Breast epithelium (tissue), 4 donors: ENCODE data around the gene DUSP7. TPM values are rescaled to one million over a fixed set of nuclear protein-coding genes. Genes with fewer than 3 reads are reported as not detected.

ENCODE experiments used
- DNase-seq, 2 donors: peaks; one replicate each; pipeline ENCODE4 v3.0.0-alpha.2; 2019; ENCODE audit warnings: low spot score in 2 of 2
- H3K27ac ChIP-seq, 2 donors: fragments of 200-600 bp; sonication (generic) in 1 of 2; one replicate each; pipeline ENCODE4 v1.5.1; 2016 to 2019; ENCODE audit warnings: mild to moderate bottlenecking in 1 of 2
- H3K27me3 ChIP-seq, 2 donors: fragments of 200-600 bp; sonication (generic) in 1 of 2; one replicate each; pipeline versions ENCODE4 v1.5.1 to v1.6.0; 2017 to 2019; ENCODE audit warnings: control low read depth in 1 of 2, mild to moderate bottlenecking in 1 of 2
- H3K36me3 ChIP-seq: fragments of 200-600 bp; one replicate; pipeline ENCODE4 v1.5.1; 2019
- H3K4me1 ChIP-seq, 2 donors: fragments of 200-600 bp; sonication (generic); one replicate each; pipeline ENCODE4 v1.5.1; 2016 to 2019; ENCODE audit warnings: control low read depth in 1 of 2
- H3K4me3 ChIP-seq, 3 donors: fragments of 200-600 bp; sonication (generic); 1 replicate in 2 of 3; 2 replicates in 1 of 3; pipeline ENCODE4 v1.5.1; 2016 to 2019; ENCODE audit warnings: mild to moderate bottlenecking in 3 of 3, moderate library complexity in 2 of 3
- H3K9me3 ChIP-seq, 2 donors: fragments of 200-600 bp; sonication (generic) in 1 of 2; one replicate each; pipeline ENCODE4 v1.5.1; 2016 to 2019; ENCODE audit warnings: control low read depth in 1 of 2
- CTCF ChIP-seq, 3 donors: fragments of 450-650 bp; IDR thresholded peaks; one replicate each; pipeline ENCODE4 v1.5.1; 2016 to 2017; ENCODE audit warnings: antibody characterized with exemption in 3 of 3, mild to moderate bottlenecking in 3 of 3, moderate library complexity in 3 of 3
- POLR2A ChIP-seq: fragments of 450-650 bp; IDR thresholded peaks from one replicate; pipeline ENCODE4 v1.6.1; 2016; ENCODE audit warnings: antibody characterized with exemption, mild to moderate bottlenecking, moderate library complexity
- POLR2AphosphoS5 ChIP-seq, 3 donors: sonication (generic); formaldehyde crosslinking; IDR thresholded peaks; one replicate each; pipeline ENCODE4 v1.6.1; 2017; ENCODE audit warnings: antibody characterized with exemption in 3 of 3
- intact Hi-C: fragments of 100-400 bp; cut with DNase I; formaldehyde crosslinking; loops from one replicate; pipeline ENCODE4 v1.15.1; 2023; ENCODE audit warnings: low total_unique reads
- total RNA-seq, 3 donors: library from RNA; depleted of rRNA; stranded (reverse); fragments of >200 nt; gene quantifications; one replicate each; pipeline ENCODE4 v1.1.0, GENCODE V29; 2016

DUSP7 gene
- total RNA-seq, 3 donors from 2014 or later, result 7.0 to 11.1 (median 8.6) TPM

- Histone ChIP-seq H3K27me3 (no peaks in the 10 kb centered on the region), H3K36me3 (no peaks in the 10 kb centered on the region), H3K4me1 (peaks cover 7 to 12% of the 10 kb centered on the region in 2 donors), H3K9me3 (no peaks in the 10 kb centered on the region), H3K27ac (no peak overlapping the region), H3K4me3 (no peak overlapping the region)
- intact Hi-C loops, result loop anchor here (10.0 kb wide), 1 partner anchor 48 kb away; the partner anchor contains the start of gene DUSP7
- TF ChIP-seq POLR2AphosphoS5 (IDR thresholded peaks at IDR 0.05), result no peak
- TF ChIP-seq POLR2A, result no peak
- TF ChIP-seq CTCF (IDR thresholded peaks at IDR 0.05), result no peak
- DNase-seq, result no peak
Measured at GRCh38 chr3:52006820-52007133, 49.6 kb downstream of the DUSP7 start.

DNA sequence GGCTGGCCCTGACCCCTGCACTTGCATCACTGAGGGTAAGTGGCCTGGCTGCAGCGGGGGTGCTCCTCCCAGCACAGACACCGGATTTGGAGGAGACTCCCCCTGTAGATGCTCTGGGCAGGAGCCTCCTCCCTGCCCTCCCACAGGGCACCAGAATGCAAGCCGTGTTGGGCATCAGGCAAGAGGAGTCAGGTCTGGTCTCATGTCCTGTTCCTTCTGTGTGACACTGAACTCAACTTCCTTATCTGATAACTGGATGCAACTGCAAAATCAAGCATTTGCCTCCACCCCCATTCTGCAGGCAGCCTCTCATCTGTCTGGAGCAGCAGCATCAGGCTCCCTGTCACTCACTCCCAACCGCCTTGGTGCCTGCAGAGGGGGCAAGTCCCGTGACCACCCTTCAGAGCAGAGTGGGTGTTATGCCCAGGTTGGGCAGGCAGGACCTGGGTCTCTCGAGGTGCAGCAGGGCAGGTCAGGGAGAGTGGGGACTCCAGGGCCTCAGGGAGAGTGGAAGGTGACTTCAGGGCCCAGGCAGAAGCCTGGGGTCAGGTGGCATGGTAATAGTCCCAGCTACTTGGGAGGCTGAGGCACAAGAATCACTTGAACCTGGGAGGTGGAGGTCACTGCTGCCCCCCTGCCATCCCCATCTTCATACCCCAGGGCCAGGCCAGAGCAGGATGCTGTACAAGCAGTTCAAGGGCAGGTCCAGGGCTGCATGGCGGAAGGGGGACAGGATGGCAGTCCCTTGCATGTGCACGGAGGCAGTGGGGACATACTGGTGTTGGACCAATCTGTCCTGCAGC lies 50.2 kb downstream of the DUSP7 start:
- Histone ChIP-seq H3K4me3 (peak overlapping the region in 1 of 3 donors; percentile 54), H3K9me3 (no peaks in the 10 kb centered on the region), H3K27me3 (no peaks in the 10 kb centered on the region), H3K4me1 (peaks cover 7 to 12% of the 10 kb centered on the region in 2 donors), H3K27ac (peak overlapping the region; percentile 55 to 70), H3K36me3 (no peaks in the 10 kb centered on the region)
- intact Hi-C loops, result loop anchor here (10.0 kb wide), 1 partner anchor 49 kb away; the partner anchor contains the start of gene DUSP7
- TF ChIP-seq POLR2A, result no peak
- no peak for TF ChIP-seq POLR2AphosphoS5 (IDR thresholded peaks at IDR 0.05)
- no peak for TF ChIP-seq CTCF (IDR thresholded peaks at IDR 0.05)
- no peak for DNase-seq

DNA sequence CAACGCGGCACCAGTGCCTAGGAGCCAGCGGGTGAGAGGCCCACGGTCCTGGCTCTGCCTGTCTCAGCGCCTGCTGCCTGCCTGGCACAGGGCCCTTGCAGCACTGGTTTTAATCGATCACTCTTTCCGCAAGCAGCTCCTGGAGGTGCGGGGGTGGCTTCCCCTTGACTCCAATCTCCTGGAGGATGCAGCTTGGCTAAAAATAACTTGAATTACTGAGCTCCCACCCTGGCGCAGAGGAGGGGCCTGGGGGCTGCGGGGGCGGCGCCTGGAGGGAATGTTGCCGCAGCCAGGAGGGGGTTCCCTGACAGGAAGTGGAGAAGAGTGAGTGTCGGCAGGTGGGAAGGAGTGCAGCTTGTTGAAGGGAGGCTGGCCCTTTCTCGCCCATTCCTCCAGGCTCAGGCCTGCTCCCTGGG lies 50.8 kb downstream of the DUSP7 start:
- no peaks in the 10 kb centered on the region for H3K27me3 ChIP-seq
- TF ChIP-seq CTCF (IDR thresholded peaks at IDR 0.05), result no peak
- TF ChIP-seq POLR2AphosphoS5 (IDR thresholded peaks at IDR 0.05), result no peak
- no peak for TF ChIP-seq POLR2A
- H3K9me3 ChIP-seq, result no peaks in the 10 kb centered on the region
- H3K27ac ChIP-seq, result peak overlapping the region; percentile 55 to 70
- peak in 1 of 2 donors; percentile 43 for DNase-seq
- peak overlapping the region in 1 of 3 donors; percentile 54 for H3K4me3 ChIP-seq
- H3K36me3 ChIP-seq, result no peaks in the 10 kb centered on the region
- intact Hi-C loops, result loop anchor here (10.0 kb wide), 1 partner anchor 49 kb away; the partner anchor contains the start of gene DUSP7
- peaks cover 7 to 12% of the 10 kb centered on the region in 2 donors for H3K4me1 ChIP-seq

DNA sequence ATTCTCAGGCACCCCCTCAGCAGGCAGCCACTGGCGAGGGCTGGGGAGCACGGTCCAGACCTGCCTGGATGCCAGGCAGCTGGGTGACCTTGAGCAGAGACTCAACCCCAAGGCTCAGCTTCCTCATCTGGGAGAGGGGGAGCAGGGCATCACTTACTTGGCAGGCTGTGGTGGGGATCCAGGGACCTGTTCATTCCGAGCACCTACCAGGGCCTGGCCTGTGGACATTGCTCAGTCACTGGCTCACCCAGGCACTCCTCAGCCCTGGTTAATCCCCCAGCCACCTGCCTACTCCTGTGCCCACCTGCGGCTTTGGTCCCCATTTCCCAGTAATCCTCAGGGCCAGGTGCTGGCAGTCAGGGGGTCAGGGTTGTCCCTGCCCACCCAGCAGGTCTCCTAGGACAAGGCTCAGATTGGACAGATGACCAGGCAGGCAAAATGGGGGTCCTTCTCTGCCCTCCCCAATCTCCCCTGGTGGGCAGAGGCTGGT lies 51.4 kb downstream of the DUSP7 start:
- H3K36me3 ChIP-seq, result no peaks in the 10 kb centered on the region
- H3K4me1 ChIP-seq, result peaks cover 7 to 12% of the 10 kb centered on the region in 2 donors
- intact Hi-C loops, result loop anchor here (5.0 to 10.0 kb wide), 2 partner anchors 50 to 137 kb away; partner anchors contain the start of gene DUSP7
- no peaks in the 10 kb centered on the region for H3K9me3 ChIP-seq
- no peak overlapping the region for H3K4me3 ChIP-seq
- peak overlapping the region; percentile 55 to 70 for H3K27ac ChIP-seq
- no peak for TF ChIP-seq CTCF (IDR thresholded peaks at IDR 0.05)
- no peak for TF ChIP-seq POLR2AphosphoS5 (IDR thresholded peaks at IDR 0.05)
- TF ChIP-seq POLR2A, result no peak
- H3K27me3 ChIP-seq, result no peaks in the 10 kb centered on the region
- DNase-seq, result no peak
